Posterior vena cava (tissue), 2 donors: ENCODE results near the gene TOGARAM2. TPM values are rescaled to one million over a fixed set of nuclear protein-coding genes. Genes with fewer than 3 reads are reported as not detected.

Source experiments
- DNase-seq: peaks from one replicate; pipeline ENCODE4 v3.0.0-alpha.2; 2020; ENCODE audit warnings: low spot score
- intact Hi-C, 2 donors: fragments of 100-400 bp; cut with DNase I; formaldehyde crosslinking; loops; one replicate each; pipeline versions ENCODE4 v1.14.1 to v1.14.2; 2022 to 2023
- long read RNA-seq, 2 donors: library from polyadenylated mRNA; unstranded; transcript quantifications; one replicate each; pipeline ENCODE4 v2.0.0, GENCODE V29; 2020 to 2021
- total RNA-seq, 2 donors: library from RNA; stranded (reverse); fragmentation: NEBNext Ultra II Directional; extraction: Animal tissue kit (Norgen Biotek cat#: 25700); gene quantifications; one replicate each; pipeline ENCODE4 v1.2.1, GENCODE V29; 2021
- donor health status: DM: yes; HTN: yes; CAD: no.
- donor health status: DM: yes; HTN: yes; CAD: no.

Gene TOGARAM2
- under 1 TPM; 0.52 to 0.60 TPM for total RNA-seq
- long read RNA-seq, donor 1, result 0 reads
- long read RNA-seq, donor 2, result 0 reads

GRCh38 chr2:28981016-28981441, at the start of gene TOGARAM2:
TOGARAM2 (plus strand) TSS chr2:28981298; CDS start chr2:28994835, 13,537 bp downstream.
- intact Hi-C loops, result no loop called here
- no peak for DNase-seq

DNA sequence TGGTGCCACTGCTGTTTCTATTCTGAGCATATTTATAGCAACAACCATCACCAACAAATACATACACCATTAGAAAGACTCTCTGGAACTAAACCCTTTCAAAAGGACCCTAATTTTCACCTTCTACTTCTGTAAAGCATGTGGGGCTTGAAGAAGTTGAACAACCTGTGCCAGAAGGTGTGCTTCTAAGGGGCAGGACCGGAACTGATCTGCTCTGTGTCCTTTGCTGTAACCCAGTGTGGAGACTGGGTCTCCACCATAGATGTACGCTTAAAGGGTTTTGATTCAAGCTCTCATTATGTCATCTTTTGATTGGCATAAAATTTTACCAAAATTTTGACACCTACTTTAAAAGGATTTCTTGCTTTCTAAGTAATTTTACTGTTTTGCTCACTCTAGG, 46.3 kb upstream of the TOGARAM2 start:
- DNase-seq, result no peak
- intact Hi-C loops, result no loop called here

GRCh38 chr2:28941008-28941407, 40.1 kb upstream of the TOGARAM2 start:
- DNase-seq, result no peak
- intact Hi-C loops, result no loop called here

DNA sequence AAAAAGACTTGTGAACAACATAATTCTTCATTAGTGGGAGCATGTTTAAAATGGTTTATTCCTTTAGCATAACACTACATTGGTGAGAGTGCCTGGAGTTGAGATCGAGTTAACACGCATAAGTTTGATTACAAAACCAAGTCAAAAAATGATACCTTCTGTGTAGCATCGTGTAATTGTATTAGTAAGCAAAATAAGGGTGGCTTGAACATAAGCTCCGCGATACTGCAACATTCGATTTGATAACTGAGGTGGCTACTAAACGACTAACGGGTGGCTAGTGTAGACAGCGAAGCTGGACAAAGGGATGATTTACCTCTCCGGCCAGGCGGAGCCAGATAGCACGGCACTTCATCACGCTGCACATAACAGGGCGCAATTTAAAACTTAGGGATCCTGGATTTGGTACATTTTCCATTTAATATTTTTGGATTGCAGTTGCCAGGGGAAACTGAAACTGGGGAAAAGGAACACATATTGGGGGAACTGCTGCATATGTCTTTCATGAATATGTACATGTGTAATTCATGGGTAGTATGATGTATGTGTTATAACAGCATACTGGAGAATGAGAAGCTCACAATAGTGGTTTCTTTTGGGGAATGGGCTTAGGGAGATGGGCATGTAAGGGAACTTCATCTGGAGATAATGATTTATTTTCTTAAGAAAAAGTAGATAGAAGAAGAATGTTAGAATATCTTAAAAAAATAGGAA, 36.4 kb upstream of the TOGARAM2 start:
- no peak for DNase-seq
- intact Hi-C loops, result no loop called here

- no peak for DNase-seq
- intact Hi-C loops, result no loop called here
Measured at GRCh38 chr2:28948160-28948559, 32.9 kb upstream of the TOGARAM2 start.

DNA sequence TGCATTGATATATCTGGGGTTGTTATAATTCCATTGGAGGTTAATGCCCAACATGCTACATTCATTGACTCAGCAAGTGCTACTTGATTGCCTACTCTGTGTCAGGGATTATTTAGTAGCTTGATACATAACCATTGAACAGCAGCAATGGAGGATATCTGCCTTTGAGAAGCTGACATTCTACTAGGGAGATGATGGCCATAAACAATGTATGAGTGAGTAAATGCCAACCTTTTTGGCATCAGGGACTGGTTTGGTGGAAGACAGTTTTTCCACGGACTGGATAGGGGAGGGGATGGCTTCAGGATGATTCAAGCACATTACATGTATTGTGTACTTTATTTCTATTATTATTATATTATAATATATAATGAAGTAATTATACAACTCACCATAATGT, 31.9 kb upstream of the TOGARAM2 start:
- intact Hi-C loops, result no loop called here
- no peak for DNase-seq

- DNase-seq, result no peak
- intact Hi-C loops, result no loop called here
Measured at GRCh38 chr2:28949617-28950305, 31.3 kb upstream of the TOGARAM2 start.

- intact Hi-C loops, result no loop called here
- no peak for DNase-seq
Measured at GRCh38 chr2:28950941-28951630, 30.0 kb upstream of the TOGARAM2 start.

- DNase-seq, result no peak
- intact Hi-C loops, result no loop called here
Measured at GRCh38 chr2:28951910-28952835, 28.9 kb upstream of the TOGARAM2 start.

GRCh38 chr2:28952836-28953211, 28.3 kb upstream of the TOGARAM2 start:
- no peak for DNase-seq
- intact Hi-C loops, result no loop called here

GRCh38 chr2:28955467-28955866, 25.6 kb upstream of the TOGARAM2 start:
- intact Hi-C loops, result loop anchor here (5.0 kb wide), 2 partner anchors 242 to 882 kb away; no protein-coding TSS in a partner anchor
- DNase-seq, result no peak

GRCh38 chr2:28956415-28956826, 24.7 kb upstream of the TOGARAM2 start:
- intact Hi-C loops, result loop anchor here (5.0 kb wide), 2 partner anchors 241 to 881 kb away; no protein-coding TSS in a partner anchor
- no peak for DNase-seq

DNA sequence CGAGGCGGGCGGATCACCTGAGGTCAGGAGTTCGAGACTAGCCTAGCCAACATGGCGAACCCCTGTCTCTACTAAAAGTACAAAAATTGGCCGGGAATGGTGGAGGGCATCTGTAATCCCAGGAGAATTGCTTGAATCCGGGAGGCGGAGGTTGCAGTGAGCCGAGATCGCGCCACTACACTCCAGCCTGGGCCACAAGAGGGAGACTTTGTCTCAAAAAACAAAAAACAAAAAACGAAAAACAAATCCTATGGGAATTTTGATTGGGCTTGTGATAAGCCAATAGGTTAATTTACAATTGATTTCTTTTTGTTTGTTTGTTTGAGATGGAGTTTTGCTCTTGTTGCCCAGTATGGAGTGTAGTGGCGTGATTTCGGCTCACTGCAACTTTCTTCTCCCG, 24.2 kb upstream of the TOGARAM2 start:
- intact Hi-C loops, result loop anchor here (5.0 kb wide), 2 partner anchors 240 to 880 kb away; no protein-coding TSS in a partner anchor
- no peak for DNase-seq

- DNase-seq, result no peak
Measured at GRCh38 chr2:28958689-28959088, 22.4 kb upstream of the TOGARAM2 start.

GRCh38 chr2:28960401-28960800, 20.7 kb upstream of the TOGARAM2 start:
- DNase-seq, result no peak
- intact Hi-C loops, result no loop called here

More at GRCh38 chr2:28958689-28959088, 22.4 kb upstream of the TOGARAM2 start:
- intact Hi-C loops, result loop anchor here (2.0 to 5.0 kb wide), 3 partner anchors 238 to 879 kb away; no protein-coding TSS in a partner anchor

DNA sequence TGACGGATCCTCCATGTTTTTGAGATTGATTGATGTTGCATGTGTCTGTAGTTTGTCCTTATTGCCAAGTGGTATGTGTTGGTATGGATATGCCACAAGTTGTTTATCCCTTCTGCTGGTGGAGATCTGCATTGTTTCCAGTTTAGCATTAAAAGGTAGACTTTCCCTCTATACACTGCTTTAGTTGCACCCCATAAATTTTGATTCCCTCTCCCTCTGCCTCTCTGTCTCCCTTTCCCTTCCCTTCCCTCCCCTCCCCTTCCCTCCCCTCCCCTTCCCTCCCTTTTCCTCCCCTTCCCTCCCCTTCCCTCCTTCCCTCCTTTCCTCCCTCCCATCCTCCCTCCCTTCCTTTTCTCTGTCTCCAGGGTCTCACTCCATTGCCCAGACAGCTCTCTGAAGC, 18.6 kb upstream of the TOGARAM2 start:
- no peak for DNase-seq
- intact Hi-C loops, result no loop called here

- DNase-seq, result no peak
Measured at GRCh38 chr2:28970464-28971160, 10.5 kb upstream of the TOGARAM2 start.

GRCh38 chr2:28972778-28973335, 8.2 kb upstream of the TOGARAM2 start:
- intact Hi-C loops, result no loop called here
- DNase-seq, result no peak

More at GRCh38 chr2:28970464-28971160, 10.5 kb upstream of the TOGARAM2 start:
- intact Hi-C loops, result no loop called here
